ENCODE data around the gene HAUS7.

Gene HAUS7

DNA sequence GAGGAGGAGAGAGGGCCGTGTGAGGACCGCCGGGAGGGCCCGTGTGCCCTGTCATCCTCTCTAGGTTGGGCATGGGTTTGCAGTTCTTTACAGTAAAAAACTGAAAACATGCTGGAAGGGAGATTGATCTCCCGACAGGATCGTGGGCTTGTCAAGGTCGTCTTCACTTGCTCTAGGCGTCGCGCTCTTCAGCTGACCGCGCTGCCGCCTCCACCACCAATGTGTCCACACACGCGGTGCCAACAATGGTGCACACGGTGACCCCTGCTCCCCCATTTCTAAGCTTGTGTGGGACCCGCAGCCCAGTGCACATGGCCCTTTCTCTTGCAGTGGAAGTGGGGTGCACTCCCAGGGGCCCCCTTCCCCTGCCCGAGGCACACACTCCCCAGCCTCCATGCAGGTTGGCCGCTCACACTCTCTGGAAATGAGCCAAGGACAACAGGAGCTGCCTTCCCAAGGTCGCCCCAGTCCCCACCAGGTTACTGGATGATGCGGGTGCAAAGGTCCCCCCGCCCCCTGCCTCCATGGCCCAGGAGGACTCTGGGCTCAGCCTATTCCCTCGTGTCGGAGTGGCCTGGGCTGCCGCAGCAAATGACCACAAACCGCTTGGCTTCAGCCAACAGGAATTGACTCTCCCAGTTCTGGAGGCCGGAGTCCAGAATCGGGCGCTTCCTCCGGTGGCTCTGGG, 60.8 kb downstream of the HAUS7 start:
- TF ChIP-seq, protein P1, sequence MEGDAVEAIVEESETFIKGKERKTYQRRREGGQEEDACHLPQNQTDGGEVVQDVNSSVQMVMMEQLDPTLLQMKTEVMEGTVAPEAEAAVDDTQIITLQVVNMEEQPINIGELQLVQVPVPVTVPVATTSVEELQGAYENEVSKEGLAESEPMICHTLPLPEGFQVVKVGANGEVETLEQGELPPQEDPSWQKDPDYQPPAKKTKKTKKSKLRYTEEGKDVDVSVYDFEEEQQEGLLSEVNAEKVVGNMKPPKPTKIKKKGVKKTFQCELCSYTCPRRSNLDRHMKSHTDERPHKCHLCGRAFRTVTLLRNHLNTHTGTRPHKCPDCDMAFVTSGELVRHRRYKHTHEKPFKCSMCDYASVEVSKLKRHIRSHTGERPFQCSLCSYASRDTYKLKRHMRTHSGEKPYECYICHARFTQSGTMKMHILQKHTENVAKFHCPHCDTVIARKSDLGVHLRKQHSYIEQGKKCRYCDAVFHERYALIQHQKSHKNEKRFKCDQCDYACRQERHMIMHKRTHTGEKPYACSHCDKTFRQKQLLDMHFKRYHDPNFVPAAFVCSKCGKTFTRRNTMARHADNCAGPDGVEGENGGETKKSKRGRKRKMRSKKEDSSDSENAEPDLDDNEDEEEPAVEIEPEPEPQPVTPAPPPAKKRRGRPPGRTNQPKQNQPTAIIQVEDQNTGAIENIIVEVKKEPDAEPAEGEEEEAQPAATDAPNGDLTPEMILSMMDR (IDR thresholded peaks at IDR 0.05), result no peak

DNA sequence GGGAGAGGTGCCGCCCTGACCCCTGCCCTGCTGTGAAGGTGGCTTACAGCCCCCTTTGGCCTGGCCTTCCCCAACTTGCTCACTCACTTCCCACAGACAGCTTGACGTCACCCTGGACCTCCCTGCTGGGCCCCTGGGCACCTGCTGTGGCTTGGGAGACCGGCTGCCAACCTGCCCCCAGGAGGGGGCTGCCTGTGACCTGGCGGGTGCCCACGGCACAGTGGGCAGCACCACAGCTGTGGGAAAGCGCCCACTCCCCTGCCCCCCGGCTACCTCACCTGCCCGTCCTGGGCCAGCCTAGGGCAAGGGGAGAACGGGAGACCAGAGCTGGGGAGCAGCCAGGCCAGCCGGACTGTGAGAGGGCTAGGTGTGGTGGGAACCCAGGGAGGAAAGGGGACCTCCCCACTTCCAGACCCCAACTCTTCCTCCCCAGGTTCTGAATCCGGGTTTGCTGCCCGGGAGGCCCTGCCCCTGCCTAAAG, 61.5 kb downstream of the HAUS7 start:
- TF ChIP-seq, protein P1 (IDR thresholded peaks at IDR 0.05), result no peak

GRCh38 chrX:153408221-153408721, 62.1 kb downstream of the HAUS7 start:
- TF ChIP-seq, protein P1 (IDR thresholded peaks at IDR 0.05), result no peak

- TF ChIP-seq, protein P1 (IDR thresholded peaks at IDR 0.05), result no peak
Observed at GRCh38 chrX:153407736-153408135, 62.6 kb downstream of the HAUS7 start.

GRCh38 chrX:153406903-153407302, 63.5 kb downstream of the HAUS7 start:
- TF ChIP-seq, protein P1 (IDR thresholded peaks at IDR 0.05), result no peak

DNA sequence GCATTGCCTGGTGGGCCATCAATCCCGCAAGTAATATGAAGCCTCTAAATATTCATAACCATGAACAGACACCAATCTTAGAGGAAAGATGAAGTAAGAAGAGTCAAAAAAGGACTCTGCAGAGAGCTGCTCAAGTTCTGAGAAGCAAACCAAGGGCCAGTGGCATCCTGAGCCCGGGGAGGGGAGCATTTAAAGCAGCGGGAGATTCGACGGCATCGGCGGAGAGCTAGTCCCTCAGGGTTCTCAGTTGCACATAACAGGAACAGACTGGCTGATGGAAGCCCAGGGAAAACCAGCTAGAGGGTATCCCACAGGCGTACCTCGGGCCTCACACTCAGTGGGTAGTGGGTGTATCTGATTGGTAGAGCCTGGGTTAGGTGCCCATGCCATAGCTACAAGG, 64.4 kb downstream of the HAUS7 start:
- TF ChIP-seq, protein P1 (IDR thresholded peaks at IDR 0.05), result no peak

GRCh38 chrX:153405426-153405825, 65.0 kb downstream of the HAUS7 start:
- TF ChIP-seq, protein P1 (IDR thresholded peaks at IDR 0.05), result no peak

All from LNCAP (cell line).